Esophagus squamous epithelium (tissue), 5 donors: ENCODE measurements around the gene GLS. TPM values are rescaled to one million over a fixed set of nuclear protein-coding genes. Genes with fewer than 3 reads are reported as not detected.

Source experiments
- DNase-seq: peaks from one replicate; lab custom pipeline; 2025; lab: John Stamatoyannopoulos, UW
- H3K27ac ChIP-seq, 4 donors: fragments of 200-600 bp; sonication (generic); one replicate each; pipeline ENCODE4 v1.5.1; 2016 to 2019; ENCODE audit warnings: mild to moderate bottlenecking in 1 of 4
- H3K27me3 ChIP-seq, 4 donors: fragments of 200-600 bp; sonication (generic); 1 replicate in 3 of 4; 2 replicates in 1 of 4; pipeline versions ENCODE4 v1.5.1 to v1.6.0; 2017 to 2021; ENCODE audit warnings: antibody characterized with exemption in 1 of 4
- H3K36me3 ChIP-seq, 3 donors: fragments of 200-600 bp; sonication (generic); one replicate each; pipeline ENCODE4 v1.5.1; 2016 to 2019
- H3K4me1 ChIP-seq, 3 donors: fragments of 200-600 bp; sonication (generic); one replicate each; pipeline ENCODE4 v1.5.1; 2017 to 2019
- H3K4me3 ChIP-seq, 4 donors: fragments of 200-600 bp; sonication (generic); 1 replicate in 3 of 4; 2 replicates in 1 of 4; pipeline ENCODE4 v1.5.1; 2016 to 2019; ENCODE audit warnings: mild to moderate bottlenecking in 2 of 4, moderate library complexity in 1 of 4
- H3K9me3 ChIP-seq, 3 donors: fragments of 200-600 bp; sonication (generic); one replicate each; pipeline ENCODE4 v1.5.1; 2016 to 2019
- POLR2A ChIP-seq, 4 donors: fragments of 450-650 bp; IDR thresholded peaks; one replicate each; pipeline ENCODE4 v1.6.1; 2017; ENCODE audit warnings: antibody characterized with exemption in 4 of 4, mild to moderate bottlenecking in 4 of 4, moderate library complexity in 3 of 4
- WGBS, 2 donors: methylation state at CpG; one replicate each; pipeline ENCODE4 v1.1.5; 2018; 5-methylcytosine and 5-hydroxymethylcytosine counted together
- intact Hi-C: fragments of 100-400 bp; cut with DNase I; formaldehyde crosslinking; loops from one replicate; pipeline ENCODE4 v1.15.0; 2022
- total RNA-seq, 4 donors: library from RNA; depleted of rRNA; stranded (reverse); fragments of >200 nt; gene quantifications; one replicate each; pipeline ENCODE4 v1.1.0, GENCODE V29; 2016
- TF ChIP-seq, protein P1 (sequence below), 6 experiments: fragments of 450-650 bp in 4 of 6; fragments of 200-600 bp in 2 of 6; sonication (generic) in 2 of 6; IDR thresholded peaks; one replicate each; pipeline ENCODE4 v1.5.1; 2016 to 2019; ENCODE audit warnings: antibody characterized with exemption in 6 of 6, mild to moderate bottlenecking in 4 of 6, moderate library complexity in 4 of 6
- donor health status: DM: yes; HTN: yes; CAD: no.

GLS gene
- total RNA-seq, 4 donors from 2014 or later, result 22.0 to 84.1 (median 45.9) TPM

DNA sequence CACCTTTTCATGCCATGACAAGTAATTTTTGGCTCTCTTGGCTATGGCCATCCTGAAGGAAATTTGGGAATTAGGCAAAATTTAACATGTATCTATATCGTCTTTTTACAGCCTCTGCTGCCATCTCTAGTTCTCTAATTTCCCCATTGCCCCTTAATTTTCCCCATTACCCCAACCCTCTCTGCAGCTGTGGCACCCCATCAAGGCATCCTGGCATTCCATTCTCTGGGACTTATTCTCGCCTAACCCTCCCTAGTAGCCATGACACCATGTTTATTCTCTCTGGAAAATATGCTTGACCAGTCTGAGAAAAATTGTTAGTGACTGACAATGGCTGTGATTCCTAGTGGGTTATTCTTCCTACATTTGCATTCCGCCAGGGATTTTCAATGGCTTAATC lies 43.9 kb upstream of the GLS start:
- H3K36me3 ChIP-seq, result no peaks in the 10 kb centered on the region
- WGBS, 2 donors, result 57 to 74% methylated on average over 3 of the region's 3 CpGs
- TF ChIP-seq, protein P1, sequence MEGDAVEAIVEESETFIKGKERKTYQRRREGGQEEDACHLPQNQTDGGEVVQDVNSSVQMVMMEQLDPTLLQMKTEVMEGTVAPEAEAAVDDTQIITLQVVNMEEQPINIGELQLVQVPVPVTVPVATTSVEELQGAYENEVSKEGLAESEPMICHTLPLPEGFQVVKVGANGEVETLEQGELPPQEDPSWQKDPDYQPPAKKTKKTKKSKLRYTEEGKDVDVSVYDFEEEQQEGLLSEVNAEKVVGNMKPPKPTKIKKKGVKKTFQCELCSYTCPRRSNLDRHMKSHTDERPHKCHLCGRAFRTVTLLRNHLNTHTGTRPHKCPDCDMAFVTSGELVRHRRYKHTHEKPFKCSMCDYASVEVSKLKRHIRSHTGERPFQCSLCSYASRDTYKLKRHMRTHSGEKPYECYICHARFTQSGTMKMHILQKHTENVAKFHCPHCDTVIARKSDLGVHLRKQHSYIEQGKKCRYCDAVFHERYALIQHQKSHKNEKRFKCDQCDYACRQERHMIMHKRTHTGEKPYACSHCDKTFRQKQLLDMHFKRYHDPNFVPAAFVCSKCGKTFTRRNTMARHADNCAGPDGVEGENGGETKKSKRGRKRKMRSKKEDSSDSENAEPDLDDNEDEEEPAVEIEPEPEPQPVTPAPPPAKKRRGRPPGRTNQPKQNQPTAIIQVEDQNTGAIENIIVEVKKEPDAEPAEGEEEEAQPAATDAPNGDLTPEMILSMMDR (IDR thresholded peaks at IDR 0.05), result no peak
- TF ChIP-seq POLR2A (IDR thresholded peaks at IDR 0.05), result no peak
- DNase-seq, result no peak
- intact Hi-C loops, result no loop called here
- H3K4me1 ChIP-seq, result no peaks in the 10 kb centered on the region
- no peak overlapping the region for H3K4me3 ChIP-seq
- H3K27ac ChIP-seq, result no peak overlapping the region
- H3K9me3 ChIP-seq, result no peaks in the 10 kb centered on the region
- no peaks in the 10 kb centered on the region for H3K27me3 ChIP-seq

DNA sequence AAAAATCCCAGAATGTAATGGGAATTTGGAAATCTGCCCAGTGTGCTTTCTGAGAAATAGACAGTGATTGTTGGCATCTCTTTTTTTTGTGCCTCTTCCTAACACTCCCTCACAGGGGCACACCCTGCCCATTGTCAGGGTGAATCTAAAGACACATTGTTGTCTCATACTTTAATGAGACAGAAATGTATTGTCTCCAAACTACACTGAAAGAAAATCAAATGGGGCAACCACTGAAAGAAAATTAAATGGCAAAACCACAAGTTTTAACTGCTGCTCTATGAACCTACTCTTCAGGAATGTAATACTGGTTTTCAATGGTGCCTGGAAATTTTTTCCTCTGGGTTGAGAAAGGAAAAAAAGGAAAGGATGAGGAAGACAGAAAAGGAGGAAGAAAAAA lies 43.2 kb upstream of the GLS start:
- H3K4me3 ChIP-seq, result no peak overlapping the region
- H3K4me1 ChIP-seq, result no peaks in the 10 kb centered on the region
- TF ChIP-seq POLR2A (IDR thresholded peaks at IDR 0.05), result no peak
- TF ChIP-seq, protein P1 (IDR thresholded peaks at IDR 0.05), result no peak
- no peaks in the 10 kb centered on the region for H3K27me3 ChIP-seq
- H3K27ac ChIP-seq, result no peak overlapping the region
- intact Hi-C loops, result no loop called here
- DNase-seq, result no peak
- no peaks in the 10 kb centered on the region for H3K36me3 ChIP-seq
- no peaks in the 10 kb centered on the region for H3K9me3 ChIP-seq

DNA sequence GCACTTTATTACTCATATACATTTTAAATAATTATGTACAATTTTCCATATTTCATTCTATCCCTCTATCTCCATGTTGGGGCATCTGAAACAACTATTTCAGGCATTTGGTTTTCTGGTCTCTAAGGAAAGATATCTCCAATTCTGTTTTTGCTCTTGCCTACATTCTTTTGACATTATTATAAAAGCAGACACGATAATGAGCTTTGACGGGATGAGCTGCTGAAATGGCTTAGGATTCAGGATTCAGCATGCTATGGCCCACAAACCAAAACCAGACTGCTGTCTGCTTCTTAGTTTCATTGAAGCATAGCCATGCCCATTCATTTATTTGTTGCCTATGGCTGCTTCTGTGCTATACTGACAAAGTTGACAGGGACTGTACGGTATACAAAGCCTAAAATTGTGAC lies 42.7 kb upstream of the GLS start:
- Histone ChIP-seq H3K27me3 (no peaks in the 10 kb centered on the region), H3K36me3 (no peaks in the 10 kb centered on the region), H3K4me3 (no peak overlapping the region), H3K9me3 (no peaks in the 10 kb centered on the region), H3K4me1 (no peaks in the 10 kb centered on the region), H3K27ac (no peak overlapping the region)
- WGBS, 2 donors, result 79 to 84% methylated on average over 3 of the region's 3 CpGs
- intact Hi-C loops, result no loop called here
- TF ChIP-seq, protein P1 (IDR thresholded peaks at IDR 0.05), result no peak
- TF ChIP-seq POLR2A (IDR thresholded peaks at IDR 0.05), result no peak
- DNase-seq, result no peak

DNA sequence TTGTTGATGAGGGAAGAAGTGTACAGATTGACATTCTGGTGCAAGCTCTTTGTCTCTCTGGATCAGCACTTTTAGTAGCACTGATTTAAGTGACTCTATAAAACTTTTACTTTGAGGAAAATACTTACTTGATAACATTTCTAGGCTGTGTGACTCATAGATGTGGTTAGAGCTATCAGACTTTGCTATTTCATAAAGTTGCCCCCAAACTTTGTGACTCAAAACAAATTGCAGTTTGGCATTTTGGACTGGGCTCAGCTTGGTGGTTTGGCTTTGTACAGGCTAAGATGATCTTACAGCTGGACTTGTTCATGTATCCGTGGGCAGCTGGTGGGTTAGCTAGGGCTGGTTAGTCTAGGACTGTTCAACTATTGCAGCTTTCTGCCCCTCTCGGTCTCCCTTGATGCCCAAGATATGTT lies 42.1 kb upstream of the GLS start:
- TF ChIP-seq POLR2A (IDR thresholded peaks at IDR 0.05), result no peak
- TF ChIP-seq, protein P1 (IDR thresholded peaks at IDR 0.05), result no peak
- Histone ChIP-seq H3K36me3 (no peaks in the 10 kb centered on the region), H3K9me3 (no peaks in the 10 kb centered on the region), H3K4me1 (no peaks in the 10 kb centered on the region), H3K27me3 (no peaks in the 10 kb centered on the region), H3K27ac (no peak overlapping the region), H3K4me3 (no peak overlapping the region)
- 71 to 75% methylated on average over 2 of the region's 2 CpGs for WGBS, 2 donors
- intact Hi-C loops, result no loop called here
- DNase-seq, result no peak

DNA sequence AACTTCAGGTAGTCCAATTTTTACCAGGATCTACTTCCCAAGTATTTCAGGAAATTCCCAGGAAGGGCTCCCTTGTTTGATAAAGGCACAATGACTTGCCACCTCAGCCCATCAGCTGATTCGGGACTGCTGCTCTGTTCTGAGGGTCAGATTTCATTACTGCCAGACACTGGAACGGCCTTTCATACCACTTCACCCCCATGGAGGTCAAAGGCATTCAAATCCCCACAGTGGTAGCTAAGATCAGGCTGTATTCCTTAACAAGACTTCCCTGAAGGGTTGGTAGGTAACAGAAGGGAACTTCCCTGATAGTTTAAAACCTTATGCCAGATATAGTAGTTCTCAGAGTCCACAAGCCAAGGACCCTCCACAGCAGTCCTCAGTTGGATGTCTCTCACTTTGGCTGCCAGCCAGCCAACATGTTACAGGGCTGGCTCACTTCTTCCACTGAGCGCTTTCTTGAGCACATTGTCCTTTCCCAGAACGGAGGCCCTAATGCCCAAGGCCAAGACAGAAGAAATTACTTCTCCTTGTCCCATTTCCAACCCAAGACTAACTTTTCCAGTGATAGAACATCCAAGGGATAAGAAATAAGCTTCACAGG lies 40.0 kb upstream of the GLS start:
- H3K4me3 ChIP-seq, result no peak overlapping the region
- no peaks in the 10 kb centered on the region for H3K4me1 ChIP-seq
- 72 to 87% methylated on average over 4 of the region's 4 CpGs for WGBS, 2 donors
- H3K27ac ChIP-seq, result no peak overlapping the region
- H3K36me3 ChIP-seq, result no peaks in the 10 kb centered on the region
- no peak for DNase-seq
- TF ChIP-seq, protein P1 (IDR thresholded peaks at IDR 0.05), result no peak
- no peak for TF ChIP-seq POLR2A (IDR thresholded peaks at IDR 0.05)
- no peaks in the 10 kb centered on the region for H3K9me3 ChIP-seq
- intact Hi-C loops, result no loop called here
- no peaks in the 10 kb centered on the region for H3K27me3 ChIP-seq
